Measurements from ENCODE around the gene GIMAP8.

The GIMAP8 gene

DNA sequence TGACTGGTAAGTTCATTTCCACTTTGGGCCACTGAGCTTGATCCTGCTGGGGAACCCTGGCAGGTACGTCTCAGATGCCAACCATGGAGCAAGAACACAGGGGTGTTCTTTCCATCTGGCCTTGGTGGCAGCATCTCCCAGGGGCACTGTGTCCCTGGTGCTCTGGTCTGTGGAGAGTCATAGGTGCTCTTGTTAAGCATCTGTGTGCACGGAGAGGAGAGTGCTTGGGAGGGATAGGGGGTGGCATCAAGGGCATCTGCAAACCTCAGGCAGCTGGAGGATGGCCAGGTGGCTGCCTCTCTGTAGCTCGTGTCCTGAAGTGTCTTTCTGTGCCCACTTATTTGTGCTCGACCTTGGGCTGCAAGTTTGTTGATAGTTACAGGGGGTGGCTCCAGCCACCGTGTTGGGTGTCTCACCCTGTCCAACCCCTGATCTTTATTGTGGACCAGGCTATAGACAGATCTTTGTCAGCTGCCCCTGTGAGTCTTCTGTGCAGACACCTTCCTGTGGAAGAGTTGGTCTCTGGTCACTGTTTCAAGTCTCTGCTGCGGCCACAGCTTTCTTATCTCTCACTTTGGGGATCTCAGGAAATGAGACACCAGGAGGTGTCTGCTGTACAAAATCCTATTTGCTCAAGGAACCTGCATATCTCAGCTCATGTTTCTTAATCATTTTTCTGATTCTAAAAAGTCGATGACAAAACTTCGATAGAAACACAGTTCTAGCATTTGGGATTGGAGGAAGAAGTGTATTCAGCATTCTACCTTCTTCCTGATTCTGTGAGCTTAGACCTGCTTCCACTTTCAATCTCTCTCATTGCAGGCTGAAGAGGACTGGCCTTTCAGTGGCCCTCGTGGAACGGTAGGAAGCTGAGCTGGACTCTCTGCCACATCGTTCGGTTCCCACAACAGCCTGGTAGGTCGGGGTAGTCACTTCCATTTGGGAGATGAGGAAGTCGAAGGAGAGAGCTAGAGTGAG lies 17.2 kb upstream of the GIMAP8 start:
- POLR2A ChIA-PET = no interaction called here
- CTCF ChIA-PET = interaction anchor here (0.6 to 1.3 kb wide), 4 partner anchors 12 to 93 kb away, joined by 3 to 5 read pairs (median 3); no protein-coding TSS in a partner anchor
- no peak for DNase-seq (ENCODE audit: extremely low spot score)
- TF ChIP-seq LEF1 (IDR thresholded peaks at IDR 0.05; ENCODE audit: borderline replicate concordance) (no peak), ZNF384 (IDR thresholded peaks at IDR 0.05) (no peak), FOXK2 (IDR thresholded peaks at IDR 0.05) (no peak), TARDBP (IDR thresholded peaks at IDR 0.05) (no peak), NFRKB (IDR thresholded peaks at IDR 0.05) (no peak)
- TF ChIP-seq, protein P1, sequence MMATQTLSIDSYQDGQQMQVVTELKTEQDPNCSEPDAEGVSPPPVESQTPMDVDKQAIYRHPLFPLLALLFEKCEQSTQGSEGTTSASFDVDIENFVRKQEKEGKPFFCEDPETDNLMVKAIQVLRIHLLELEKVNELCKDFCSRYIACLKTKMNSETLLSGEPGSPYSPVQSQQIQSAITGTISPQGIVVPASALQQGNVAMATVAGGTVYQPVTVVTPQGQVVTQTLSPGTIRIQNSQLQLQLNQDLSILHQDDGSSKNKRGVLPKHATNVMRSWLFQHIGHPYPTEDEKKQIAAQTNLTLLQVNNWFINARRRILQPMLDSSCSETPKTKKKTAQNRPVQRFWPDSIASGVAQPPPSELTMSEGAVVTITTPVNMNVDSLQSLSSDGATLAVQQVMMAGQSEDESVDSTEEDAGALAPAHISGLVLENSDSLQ (IDR thresholded peaks at IDR 0.05) = no peak

DNA sequence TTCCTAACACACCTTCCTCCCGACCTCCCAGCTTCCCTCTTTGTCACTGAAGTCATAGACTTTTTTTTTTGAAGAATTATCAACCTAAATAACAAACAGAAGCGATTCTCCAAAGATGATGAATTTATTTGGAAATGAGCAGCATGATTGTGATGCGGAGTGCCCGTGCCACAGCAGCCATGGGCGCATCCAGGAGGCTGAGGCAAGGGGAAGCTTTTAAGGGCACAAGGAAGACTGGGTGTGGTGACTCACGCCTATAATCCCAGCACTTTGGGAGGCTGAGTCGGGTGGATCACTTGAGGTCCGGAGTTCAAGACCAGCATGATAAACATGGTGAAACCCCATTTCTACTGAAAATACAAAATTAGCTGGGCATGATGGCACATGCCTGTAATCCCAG lies 16.2 kb upstream of the GIMAP8 start:
- no peak for DNase-seq (ENCODE audit: extremely low spot score)
- no peak for TF ChIP-seq CTBP1 (IDR thresholded peaks at IDR 0.05; ENCODE audit: borderline replicate concordance)
- no peak for TF ChIP-seq LEF1 (IDR thresholded peaks at IDR 0.05; ENCODE audit: borderline replicate concordance)
- no peak for TF ChIP-seq SP1 (IDR thresholded peaks at IDR 0.05)
- no peak for TF ChIP-seq NFRKB (IDR thresholded peaks at IDR 0.05)
- TF ChIP-seq FOXK2 (IDR thresholded peaks at IDR 0.05) = no peak
- TF ChIP-seq ELF4 (IDR thresholded peaks at IDR 0.05) = no peak
- no peak for TF ChIP-seq FOXM1 (IDR thresholded peaks at IDR 0.05; ENCODE audit: borderline replicate concordance)
- TF ChIP-seq, protein P1 (IDR thresholded peaks at IDR 0.05) = no peak
- TF ChIP-seq L3MBTL2 (conservative IDR thresholded peaks at IDR 0.05) = no peak
- TF ChIP-seq SUZ12 (IDR thresholded peaks at IDR 0.05) = no peak
- TF ChIP-seq ZNF384 (IDR thresholded peaks at IDR 0.05) = no peak
- TF ChIP-seq HDGF (IDR thresholded peaks at IDR 0.05; ENCODE audit: borderline replicate concordance) = no peak
- no peak for TF ChIP-seq BHLHE40 (IDR thresholded peaks at IDR 0.05; ENCODE audit: borderline replicate concordance)
- TF ChIP-seq ARNT (IDR thresholded peaks at IDR 0.05) = no peak
- no peak for TF ChIP-seq FOXA1 (IDR thresholded peaks at IDR 0.05)
- POLR2A ChIA-PET = no interaction called here
- CTCF ChIA-PET = interaction anchor here (1.1 kb wide), 1 partner anchor 15 kb away, joined by 3 read pairs; no protein-coding TSS in a partner anchor

DNA sequence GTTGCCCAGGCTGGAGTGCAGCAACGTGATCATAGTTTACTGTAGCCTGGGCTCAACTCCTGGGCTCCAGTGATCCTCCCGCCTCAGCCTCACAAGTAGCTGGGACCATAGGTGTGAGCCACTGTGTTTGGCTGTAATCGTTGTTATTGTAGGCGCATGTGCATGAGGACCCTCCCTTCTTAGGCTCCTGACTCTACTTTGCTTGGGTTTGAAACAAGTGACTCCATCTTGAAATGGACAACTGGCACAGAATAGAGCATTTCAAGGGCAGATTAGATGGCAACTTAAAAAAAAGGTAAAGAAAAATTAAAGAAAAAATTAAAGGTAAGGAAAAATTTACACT lies 15.4 kb upstream of the GIMAP8 start:
- no peak for DNase-seq (ENCODE audit: extremely low spot score)
- CTCF ChIA-PET = no interaction called here
- no peak for TF ChIP-seq ARNT (IDR thresholded peaks at IDR 0.05)
- TF ChIP-seq FOXA1 (IDR thresholded peaks at IDR 0.05) = no peak
- no peak for TF ChIP-seq SUZ12 (IDR thresholded peaks at IDR 0.05)
- no peak for TF ChIP-seq L3MBTL2 (conservative IDR thresholded peaks at IDR 0.05)
- no peak for TF ChIP-seq FOXM1 (IDR thresholded peaks at IDR 0.05; ENCODE audit: borderline replicate concordance)
- TF ChIP-seq ZNF384 (IDR thresholded peaks at IDR 0.05) = no peak
- no peak for TF ChIP-seq FOXK2 (IDR thresholded peaks at IDR 0.05)
- TF ChIP-seq CTBP1 (IDR thresholded peaks at IDR 0.05; ENCODE audit: borderline replicate concordance) = no peak
- POLR2A ChIA-PET = no interaction called here

DNA sequence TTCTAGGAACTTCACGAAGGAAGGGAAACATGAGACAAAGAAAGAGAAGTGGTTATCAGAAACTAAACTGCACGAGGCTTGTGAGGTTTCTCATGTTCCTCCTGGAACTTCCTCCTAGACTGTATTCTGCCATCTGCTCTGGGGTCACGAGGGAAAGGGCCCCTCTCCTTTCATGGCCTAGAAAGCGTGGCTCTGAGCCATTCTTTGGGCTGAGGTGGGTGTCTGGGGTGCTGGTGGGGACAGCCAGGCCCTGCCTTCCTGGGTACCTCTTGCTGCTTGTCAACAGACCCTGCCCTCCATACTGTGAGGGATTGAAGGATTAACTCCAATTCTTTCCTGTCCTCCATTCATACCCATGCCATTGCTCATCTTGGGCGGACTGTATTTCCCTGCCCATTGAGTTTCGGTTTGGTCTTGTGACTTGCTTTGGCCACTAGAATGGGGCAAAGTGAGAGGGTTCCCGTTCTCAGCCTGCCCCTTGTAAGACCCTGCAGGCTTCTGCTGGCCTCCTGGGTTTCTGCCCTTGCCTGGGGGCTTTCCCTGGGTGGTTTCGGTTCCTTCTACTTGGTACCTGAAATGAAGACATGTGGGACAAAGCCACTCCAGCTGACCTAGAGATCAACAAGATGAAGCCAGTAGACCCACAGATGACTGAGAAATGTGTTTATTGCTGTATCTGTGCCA lies 14.9 kb upstream of the GIMAP8 start:
- TF ChIP-seq FOXK2 (IDR thresholded peaks at IDR 0.05) = no peak
- TF ChIP-seq TARDBP (IDR thresholded peaks at IDR 0.05) = no peak
- TF ChIP-seq, protein P1 (IDR thresholded peaks at IDR 0.05) = no peak
- TF ChIP-seq HDGF (IDR thresholded peaks at IDR 0.05; ENCODE audit: borderline replicate concordance) = no peak
- TF ChIP-seq BHLHE40 (IDR thresholded peaks at IDR 0.05; ENCODE audit: borderline replicate concordance) = no peak
- POLR2A ChIA-PET = no interaction called here
- DNase-seq (ENCODE audit: extremely low spot score) = no peak
- CTCF ChIA-PET = no interaction called here

DNA sequence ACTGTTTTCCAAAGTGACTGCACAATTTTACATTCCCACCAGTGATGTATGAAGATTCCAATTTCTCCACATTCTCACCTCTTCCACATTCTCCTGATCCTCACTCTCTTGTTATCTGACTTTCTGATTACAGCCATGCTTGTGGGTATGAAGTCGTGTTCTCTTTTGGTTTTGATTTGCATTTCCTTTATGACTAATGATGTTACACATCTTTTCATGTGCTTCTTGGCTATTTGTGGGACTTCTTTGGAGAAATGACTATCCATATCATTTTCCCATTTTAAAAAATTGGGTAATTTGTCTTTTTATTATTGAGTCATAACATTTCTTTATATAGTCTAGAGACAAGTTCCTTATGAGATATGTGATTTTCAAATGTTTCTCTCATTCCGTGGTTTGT lies 10.5 kb upstream of the GIMAP8 start:
- no peak for TF ChIP-seq SUZ12 (IDR thresholded peaks at IDR 0.05)
- no peak for TF ChIP-seq NFRKB (IDR thresholded peaks at IDR 0.05)
- TF ChIP-seq ARNT (IDR thresholded peaks at IDR 0.05) = no peak
- no peak for DNase-seq (ENCODE audit: extremely low spot score)
- CTCF ChIA-PET = no interaction called here
- POLR2A ChIA-PET = no interaction called here

DNA sequence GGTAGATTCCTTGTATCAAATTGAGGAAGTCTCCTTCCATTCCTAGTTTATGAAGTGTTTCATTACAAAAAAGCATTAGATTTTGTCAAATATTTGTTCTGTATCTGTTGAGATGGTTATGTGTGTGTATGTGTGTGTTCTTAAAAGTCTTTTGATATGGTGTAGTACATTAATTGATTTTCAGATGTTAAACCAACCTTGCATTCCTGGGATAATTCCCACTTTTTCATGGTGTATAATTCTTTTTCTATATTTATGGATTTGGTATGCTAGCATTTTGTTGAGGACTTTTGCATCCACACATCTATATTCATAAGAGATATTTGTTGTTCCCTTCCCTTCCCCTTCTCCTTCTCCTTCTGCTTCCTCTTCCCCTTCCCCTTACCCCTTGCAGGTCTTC lies 8.9 kb upstream of the GIMAP8 start:
- CTCF ChIA-PET = no interaction called here
- POLR2A ChIA-PET = no interaction called here
- DNase-seq (ENCODE audit: extremely low spot score) = no peak

More for the DNA sequence above, 8.9 kb upstream of the GIMAP8 start:
- no peak for TF ChIP-seq ELF4 (IDR thresholded peaks at IDR 0.05)
- no peak for TF ChIP-seq FOXA1 (IDR thresholded peaks at IDR 0.05)
- TF ChIP-seq, protein P1 (IDR thresholded peaks at IDR 0.05) = no peak
- no peak for TF ChIP-seq CTBP1 (IDR thresholded peaks at IDR 0.05; ENCODE audit: borderline replicate concordance)
- TF ChIP-seq BHLHE40 (IDR thresholded peaks at IDR 0.05; ENCODE audit: borderline replicate concordance) = no peak
- TF ChIP-seq SP1 (IDR thresholded peaks at IDR 0.05) = no peak
- TF ChIP-seq NFRKB (IDR thresholded peaks at IDR 0.05) = no peak
- no peak for TF ChIP-seq LEF1 (IDR thresholded peaks at IDR 0.05; ENCODE audit: borderline replicate concordance)
- TF ChIP-seq FOXM1 (IDR thresholded peaks at IDR 0.05; ENCODE audit: borderline replicate concordance) = no peak
- no peak for TF ChIP-seq ZNF384 (IDR thresholded peaks at IDR 0.05)
- no peak for TF ChIP-seq ARNT (IDR thresholded peaks at IDR 0.05)
- no peak for TF ChIP-seq L3MBTL2 (conservative IDR thresholded peaks at IDR 0.05)
- no peak for TF ChIP-seq TARDBP (IDR thresholded peaks at IDR 0.05)
